Psoas muscle (tissue), 8 donors: ENCODE results near the gene TMEM52. TPM values are rescaled to one million over a fixed set of nuclear protein-coding genes. Genes with fewer than 3 reads are reported as not detected.

Experiments
- ATAC-seq, 4 donors: fragments of 200-7000 bp; cut with Tn5 transposase; one replicate each; pipeline ENCODE4 v1.9.1; 2020; ENCODE audit warnings: moderate library complexity in 3 of 4, mild to moderate bottlenecking in 2 of 4
- DNase-seq, 2 donors: peaks; one replicate each; pipeline ENCODE4 v3.0.0-alpha.2; 2020
- H3K27ac ChIP-seq: fragments of 200-600 bp; one replicate; pipeline ENCODE4 v1.8.0; 2022
- H3K27me3 ChIP-seq, 3 donors: fragments of 200-600 bp in 1 of 3; one replicate each; pipeline versions ENCODE4 v1.6.1 to v1.8.0; 2013 to 2022; ENCODE audit warnings: low read length in 2 of 3, mild to moderate bottlenecking in 2 of 3, moderate library complexity in 1 of 3; ENCODE audit not compliant: insufficient read depth in 3 of 3
- H3K36me3 ChIP-seq, 2 donors: fragments of 200-600 bp in 1 of 2; one replicate each; pipeline versions ENCODE4 v1.6.1 to v1.8.0; 2013 to 2022; ENCODE audit warnings: low read depth in 1 of 2, mild to moderate bottlenecking in 1 of 2, moderate library complexity in 1 of 2; ENCODE audit not compliant: insufficient read depth in 1 of 2
- H3K4me1 ChIP-seq: fragments of 200-600 bp; one replicate; pipeline ENCODE4 v1.8.0; 2022
- H3K4me3 ChIP-seq: fragments of 200-600 bp; one replicate; pipeline ENCODE4 v1.8.0; 2022; ENCODE audit warnings: mild to moderate bottlenecking
- H3K9me3 ChIP-seq: fragments of 200-600 bp; one replicate; pipeline ENCODE4 v1.8.0; 2022
- WGBS, 3 donors: extraction: QIAGEN DNeasy Blood & Tissue Kit; methylation state at CpG; one replicate each; pipeline versions ENCODE4 v1.1.6 to v1.1.7; 2013; 5-methylcytosine and 5-hydroxymethylcytosine counted together
- intact Hi-C, 2 donors: fragments of 100-400 bp; cut with DNase I; formaldehyde crosslinking; loops; one replicate each; pipeline versions ENCODE4 v1.11.0 to v1.14.2; 2022
- polyA plus RNA-seq, 3 donors: library from polyadenylated mRNA; stranded (reverse); fragments of 200-250 nt; gene quantifications; one replicate each; pipeline ENCODE4 v1.2.3, GENCODE V29; 2013
- total RNA-seq, 4 donors: library from RNA; stranded (reverse); fragmentation: NEBNext Ultra II Directional in 2 of 4; extraction: Animal tissue kit (Norgen Biotek cat#: 25700) in 2 of 4; gene quantifications; one replicate each; pipeline versions ENCODE4 v1.2.1 to v1.2.4, GENCODE V29; 2021 to 2023
- TF ChIP-seq, protein P1 (sequence below): fragments of 200-600 bp; IDR thresholded peaks from one replicate; pipeline ENCODE4 v1.8.0; 2022; ENCODE audit warnings: antibody characterized with exemption
- donor health status: healthy with polysubstance abuse.
- donor health status: DM: no; HTN: no; CAD: no; lungs with moderate emphysema.
- donor health status: Bipolar disorder and iron deficiency.
- donor health status: healthy.
- donor health status: DM: yes; HTN: yes; CAD: no.
- donor health status: DM: no; HTN: no; CAD: no.
- donor health status: DM: no; HTN: no; CAD: no.
- donor health status: DM: yes; HTN: yes; CAD: no.

TMEM52 gene
- total and polyA plus RNA-seq, 7 donors: 37.2 to 137 (median 58.7) TPM

DNA sequence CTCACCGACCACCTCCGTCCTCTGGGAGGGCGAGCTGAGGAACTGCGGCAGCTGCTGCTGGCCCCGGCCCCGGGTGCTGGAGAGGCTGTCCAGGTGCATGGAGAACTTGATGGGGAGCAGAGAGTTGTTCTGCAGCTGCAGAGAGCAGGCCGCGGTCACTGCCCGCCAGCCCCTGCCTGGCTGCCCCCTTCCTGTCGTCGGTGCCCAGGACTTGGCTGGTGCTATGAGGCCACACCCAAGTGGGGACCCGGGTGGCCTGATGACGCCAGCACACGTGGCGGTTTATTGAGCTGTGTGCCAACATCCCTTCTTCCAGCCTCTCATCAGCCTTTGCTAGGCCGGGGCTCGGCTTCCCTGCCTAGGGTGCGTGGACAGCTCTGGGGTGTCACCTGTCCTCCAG lies 5.3 kb upstream of the TMEM52 start:
- Histone ChIP-seq H3K9me3 (no peaks in the 10 kb centered on the region), H3K36me3 (no peaks in the 10 kb centered on the region), H3K27ac (no peak overlapping the region), H3K27me3 (peaks cover 0 to 2% (median 0%) of the 10 kb centered on the region in 3 donors), H3K4me3 (no peak overlapping the region), H3K4me1 (no peaks in the 10 kb centered on the region)
- ATAC-seq (no peak), DNase-seq (no peak)
- TF ChIP-seq, protein P1, sequence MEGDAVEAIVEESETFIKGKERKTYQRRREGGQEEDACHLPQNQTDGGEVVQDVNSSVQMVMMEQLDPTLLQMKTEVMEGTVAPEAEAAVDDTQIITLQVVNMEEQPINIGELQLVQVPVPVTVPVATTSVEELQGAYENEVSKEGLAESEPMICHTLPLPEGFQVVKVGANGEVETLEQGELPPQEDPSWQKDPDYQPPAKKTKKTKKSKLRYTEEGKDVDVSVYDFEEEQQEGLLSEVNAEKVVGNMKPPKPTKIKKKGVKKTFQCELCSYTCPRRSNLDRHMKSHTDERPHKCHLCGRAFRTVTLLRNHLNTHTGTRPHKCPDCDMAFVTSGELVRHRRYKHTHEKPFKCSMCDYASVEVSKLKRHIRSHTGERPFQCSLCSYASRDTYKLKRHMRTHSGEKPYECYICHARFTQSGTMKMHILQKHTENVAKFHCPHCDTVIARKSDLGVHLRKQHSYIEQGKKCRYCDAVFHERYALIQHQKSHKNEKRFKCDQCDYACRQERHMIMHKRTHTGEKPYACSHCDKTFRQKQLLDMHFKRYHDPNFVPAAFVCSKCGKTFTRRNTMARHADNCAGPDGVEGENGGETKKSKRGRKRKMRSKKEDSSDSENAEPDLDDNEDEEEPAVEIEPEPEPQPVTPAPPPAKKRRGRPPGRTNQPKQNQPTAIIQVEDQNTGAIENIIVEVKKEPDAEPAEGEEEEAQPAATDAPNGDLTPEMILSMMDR: no peak
- WGBS, 3 donors: 27 to 32% (median 31%) methylated on average over 15 to 18 of the region's 18 CpGs
- intact Hi-C loops: no loop called here

DNA sequence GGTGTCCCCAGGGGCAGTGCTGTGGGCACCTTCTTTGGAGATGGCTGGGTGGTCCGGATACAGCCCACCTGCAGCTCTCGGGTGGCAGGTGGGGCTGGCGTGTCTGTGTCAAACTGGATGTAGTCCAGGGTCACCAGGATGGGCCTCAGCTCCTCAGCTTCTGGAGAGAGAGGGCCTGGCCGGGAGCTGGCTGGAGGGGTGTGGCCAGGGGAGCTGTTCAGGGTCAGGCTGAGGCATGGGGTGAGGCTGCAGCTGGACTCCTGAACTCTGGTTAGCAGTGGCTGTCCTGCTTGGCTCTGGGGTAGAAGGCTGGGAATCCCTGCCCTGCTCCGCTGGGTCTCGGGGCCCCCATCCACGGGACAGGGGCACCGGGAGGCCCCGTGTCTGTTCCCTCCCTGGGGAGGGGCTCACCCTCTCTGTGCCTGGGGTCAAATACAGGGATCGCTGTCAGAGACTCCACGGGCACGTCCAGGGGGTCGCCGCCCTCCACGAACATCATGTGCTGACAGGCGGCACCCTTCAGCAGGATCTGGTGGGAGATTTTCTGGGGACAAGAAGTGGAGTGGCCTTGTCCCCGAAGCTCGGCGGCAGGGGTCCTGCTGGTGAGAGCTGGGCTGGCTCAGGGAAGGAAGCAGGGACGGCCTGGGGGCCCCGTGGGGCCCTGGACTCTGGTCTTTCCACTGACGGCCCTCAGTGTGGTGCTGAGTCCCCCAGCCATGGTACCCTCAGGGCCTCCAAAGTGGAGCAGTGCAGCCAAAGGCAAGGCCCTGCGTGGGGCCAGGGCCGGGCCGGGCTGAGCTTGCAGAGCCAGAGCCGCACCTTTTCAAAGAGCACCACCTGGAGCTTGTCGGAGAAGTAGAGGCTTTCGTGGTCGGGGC lies 4.1 kb upstream of the TMEM52 start:
- WGBS, 3 donors: 72 to 80% (median 74%) methylated on average over 28 to 29 of the region's 29 CpGs
- TF ChIP-seq, protein P1: no peak
- H3K27ac ChIP-seq: no peak overlapping the region
- ATAC-seq (no peak), DNase-seq (no peak)
- H3K4me1 ChIP-seq: peaks cover 6% of the 10 kb centered on the region
- H3K36me3 ChIP-seq: no peaks in the 10 kb centered on the region
- peaks cover 0 to 2% (median 0%) of the 10 kb centered on the region in 3 donors for H3K27me3 ChIP-seq
- H3K9me3 ChIP-seq: no peaks in the 10 kb centered on the region
- no peak overlapping the region for H3K4me3 ChIP-seq
- intact Hi-C loops: no loop called here

DNA sequence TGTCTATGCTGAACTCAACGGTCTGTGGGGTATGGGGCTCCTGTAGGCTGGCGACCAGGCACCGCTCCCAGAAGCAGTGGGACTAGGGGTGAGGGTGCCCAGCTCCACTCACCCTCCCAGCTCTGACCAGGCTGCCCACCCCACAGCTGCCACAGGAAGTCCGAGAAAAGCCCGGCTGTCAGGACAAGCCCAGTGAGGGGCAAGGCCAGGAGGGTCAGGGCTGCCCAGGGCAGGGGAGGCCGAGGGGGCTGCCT lies 3.5 kb upstream of the TMEM52 start:
- intact Hi-C loops: no loop called here
- DNase-seq: no peak
- Histone ChIP-seq H3K4me3 (no peak overlapping the region), H3K4me1 (peaks cover 11% of the 10 kb centered on the region), H3K27ac (no peak overlapping the region), H3K27me3 (peaks cover 0 to 2% (median 0%) of the 10 kb centered on the region in 3 donors), H3K9me3 (no peaks in the 10 kb centered on the region), H3K36me3 (no peaks in the 10 kb centered on the region)
- no peak for ATAC-seq
- WGBS, 3 donors: 62 to 74% (median 65%) methylated on average over 6 of the region's 6 CpGs
- TF ChIP-seq, protein P1: no peak

DNA sequence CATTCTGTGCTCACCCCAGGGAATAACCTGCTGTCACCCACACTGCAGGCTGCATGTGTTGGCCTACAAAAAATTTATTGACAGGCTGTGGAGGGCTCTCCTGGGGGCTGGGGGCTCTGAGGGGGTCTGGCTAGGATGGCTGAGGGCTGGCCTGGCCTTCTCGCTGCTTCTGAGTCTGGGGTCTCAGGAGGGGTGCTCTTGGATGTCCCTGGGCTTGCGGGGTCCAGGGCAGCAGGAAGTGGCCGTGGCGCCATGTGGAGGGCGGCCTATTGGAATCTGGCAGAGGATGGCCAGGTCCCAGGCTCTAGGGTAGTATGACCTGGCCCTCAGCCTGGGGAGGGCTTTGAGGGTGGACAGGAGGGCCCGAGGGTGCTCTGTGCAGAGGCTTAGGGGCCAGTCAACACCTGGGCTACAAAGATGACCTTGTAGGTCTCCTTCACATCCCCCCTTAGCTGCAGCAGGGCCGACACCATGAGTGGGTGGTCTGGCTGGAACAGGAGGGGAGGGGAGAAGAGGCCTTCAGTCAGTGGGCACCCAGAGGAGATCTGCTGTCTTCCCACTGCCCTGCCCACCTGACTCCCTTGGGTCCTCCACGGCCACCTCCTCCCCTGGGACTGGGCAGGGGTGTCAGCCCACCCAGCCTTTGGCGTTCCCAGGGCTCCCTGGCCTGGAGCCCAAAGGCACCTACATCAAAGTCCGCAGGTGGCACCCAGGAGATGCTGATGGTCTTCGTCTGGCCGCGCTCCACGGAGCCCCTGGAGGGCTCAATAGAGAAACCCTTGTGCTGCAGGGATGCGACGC lies 3.0 kb upstream of the TMEM52 start:
- no peak for DNase-seq
- 87 to 91% (median 89%) methylated on average over 15 to 16 of the region's 16 CpGs for WGBS, 3 donors
- Histone ChIP-seq H3K27ac (no peak overlapping the region), H3K4me1 (peaks cover 17% of the 10 kb centered on the region), H3K9me3 (no peaks in the 10 kb centered on the region), H3K36me3 (no peaks in the 10 kb centered on the region), H3K4me3 (no peak overlapping the region), H3K27me3 (no peaks in the 10 kb centered on the region)
- TF ChIP-seq, protein P1: no peak
- intact Hi-C loops: no loop called here
- ATAC-seq: no peak
